HCT116 (cell line): ENCODE results near the gene NAGLU. TPM values are rescaled to one million over a fixed set of nuclear protein-coding genes. Genes with fewer than 3 reads are reported as not detected.

Source experiments
- ATAC-seq: fragments of 200-7000 bp; cut with Tn5 transposase; 2 replicates; pipeline ENCODE4 v1.9.1; 2020; ENCODE audit warnings: mild to moderate bottlenecking, moderate library complexity
- BruUV-seq: library from RNA; stranded (reverse); fragments of 400-500 nt; replicated peaks from 2 replicates; lab custom pipeline; 2021; lab: Mats Ljungman, UMichigan
- CTCF ChIA-PET: fragments of 300-600 bp; sonication (Branson Sonifier 250); formaldehyde crosslinking; loops from one replicate; lab custom pipeline; 2021; ENCODE audit warnings: antibody characterized with exemption; lab: Charles Lee
- POLR2A ChIA-PET: fragments of 300-600, 350-600 bp; sonication (Branson Sonifier 250); formaldehyde crosslinking; loops from one replicate; lab custom pipeline; 2021; ENCODE audit warnings: antibody characterized with exemption; lab: Charles Lee
- RAD21 ChIA-PET, 2 experiments: fragments of 300-600 bp; sonication (Branson Sonifier 250); formaldehyde crosslinking; loops; one replicate each; lab custom pipeline; 2023; ENCODE audit warnings: low total read pairs in 2 of 2; ENCODE audit not compliant: uncharacterized antibody in 2 of 2, unreplicated experiment in 2 of 2, low non-redundant PET in 1 of 2; lab: Charles Lee
- DNase-seq: peaks from one replicate; pipeline ENCODE4 v3.0.0-alpha.2; 2010; ENCODE audit warnings: low read depth, low spot score
- H2AFZ ChIP-seq: fragments of 200-600 bp; shearing (Covaris generic), sonication (generic); 2 replicates; pipeline ENCODE4 v1.6.1; 2017; ENCODE audit warnings: low read depth, mixed run types, mixed read lengths, antibody characterized with exemption, low read length; ENCODE audit not compliant: poor library complexity, severe bottlenecking
- H3K27ac ChIP-seq: 2 replicates; pipeline ENCODE4 v1.5.1; 2012; ENCODE audit warnings: low read depth, low read length
- H3K27me3 ChIP-seq: fragments of 200-600 bp; sonication (generic); 2 replicates; pipeline ENCODE4 v1.6.1; 2016; ENCODE audit warnings: mixed run types, low read length, mixed read lengths; ENCODE audit not compliant: insufficient read depth
- H3K36me3 ChIP-seq, 2 experiments: fragments of 200-500 bp in 1 of 2; fragments of 200-600 bp in 1 of 2; sonication (Bioruptor generic) in 1 of 2; sonication (generic) in 1 of 2; 2 replicates each; pipeline versions ENCODE4 v1.5.1 to v1.6.1; 2014 to 2016; ENCODE audit warnings: low read length in 2 of 2, inconsistent platforms in 1 of 2, mixed read lengths in 1 of 2, mixed run types in 1 of 2; ENCODE audit not compliant: insufficient read depth in 2 of 2, control insufficient read depth in 1 of 2
- H3K4me1 ChIP-seq, 2 experiments: fragments of 200-600 bp in 1 of 2; sonication (generic) in 1 of 2; 2 replicates each; pipeline versions ENCODE4 v1.5.1 to v1.6.1; 2012 to 2017; ENCODE audit warnings: low read length in 2 of 2, inconsistent platforms in 1 of 2, mild to moderate bottlenecking in 1 of 2, mixed read lengths in 1 of 2, mixed run types in 1 of 2, moderate library complexity in 1 of 2; ENCODE audit not compliant: insufficient read depth in 2 of 2, control insufficient read depth in 1 of 2
- H3K4me2 ChIP-seq: fragments of 200-600 bp; sonication (generic); 2 replicates; pipeline ENCODE4 v1.6.1; 2017; ENCODE audit warnings: mixed run types, low read length, mixed read lengths
- H3K4me3 ChIP-seq, 2 experiments: fragments of 200-600 bp in 1 of 2; sonication (generic) in 1 of 2; replicated peaks in 1 of 2; 2 replicates each; pipeline ENCODE4 v1.5.1; 2011 to 2016; ENCODE audit warnings: low read length in 2 of 2, control low read depth in 1 of 2, low read depth in 1 of 2, mild to moderate bottlenecking in 1 of 2, mixed read lengths in 1 of 2, mixed run types in 1 of 2
- H3K79me2 ChIP-seq: fragments of 200-600 bp; sonication (generic); 2 replicates; pipeline ENCODE4 v1.6.1; 2017; ENCODE audit warnings: mild to moderate bottlenecking, mixed run types, low read length, moderate library complexity, mixed read lengths; ENCODE audit not compliant: insufficient read depth
- H3K9ac ChIP-seq: fragments of 200-600 bp; sonication (generic); 2 replicates; pipeline ENCODE4 v1.6.1; 2016; ENCODE audit warnings: low read length, mixed read lengths
- H3K9me2 ChIP-seq: fragments of 200-600 bp; sonication (generic), shearing (Covaris generic); 2 replicates; pipeline ENCODE4 v1.6.1; 2017; ENCODE audit warnings: mixed run types, mild to moderate bottlenecking, moderate library complexity; ENCODE audit not compliant: insufficient read depth
- H3K9me3 ChIP-seq, 2 experiments: fragments of 200-500 bp in 1 of 2; fragments of 200-600 bp in 1 of 2; sonication (Bioruptor generic) in 1 of 2; sonication (generic) in 1 of 2; 2 replicates each; pipeline ENCODE4 v1.6.1; 2014 to 2017; ENCODE audit warnings: low read length in 2 of 2, mixed read lengths in 2 of 2, inconsistent platforms in 1 of 2, low read depth in 1 of 2, mild to moderate bottlenecking in 1 of 2, mixed run types in 1 of 2, moderate library complexity in 1 of 2; ENCODE audit not compliant: control insufficient read depth in 1 of 2, insufficient read depth in 1 of 2
- H4K20me1 ChIP-seq: fragments of 200-600 bp; sonication (generic), shearing (Covaris generic); 2 replicates; pipeline ENCODE4 v1.6.1; 2017; ENCODE audit warnings: mixed run types, mild to moderate bottlenecking, moderate library complexity; ENCODE audit not compliant: insufficient read depth
- ATF3 ChIP-seq: IDR thresholded peaks from 2 replicates; pipeline ENCODE4 v1.6.1; 2012
- FOSL1 ChIP-seq: IDR thresholded peaks from 2 replicates; pipeline ENCODE4 v1.6.1; 2012; ENCODE audit warnings: low read depth
- POLR2AphosphoS5 ChIP-seq: IDR thresholded peaks from 2 replicates; pipeline ENCODE4 v1.6.1; 2011; ENCODE audit warnings: mild to moderate bottlenecking, low read depth, low read length, moderate library complexity
- RAD21 ChIP-seq: IDR thresholded peaks from 2 replicates; pipeline ENCODE4 v1.6.1; 2012; ENCODE audit warnings: low read depth, mild to moderate bottlenecking
- intact Hi-C: fragments of 100-400 bp; cut with micrococcal nuclease; formaldehyde crosslinking; loops from 2 replicates; pipeline ENCODE4 v1.10.0; 2022
- total RNA-seq: library from RNA; stranded (reverse); gene quantifications from one replicate; pipeline ENCODE4 v1.2.1, GENCODE V29; 2021; ENCODE audit not compliant: unreplicated experiment

Gene NAGLU
- total RNA-seq, 1 experiment from 2014 or later: 17.7 TPM

DNA sequence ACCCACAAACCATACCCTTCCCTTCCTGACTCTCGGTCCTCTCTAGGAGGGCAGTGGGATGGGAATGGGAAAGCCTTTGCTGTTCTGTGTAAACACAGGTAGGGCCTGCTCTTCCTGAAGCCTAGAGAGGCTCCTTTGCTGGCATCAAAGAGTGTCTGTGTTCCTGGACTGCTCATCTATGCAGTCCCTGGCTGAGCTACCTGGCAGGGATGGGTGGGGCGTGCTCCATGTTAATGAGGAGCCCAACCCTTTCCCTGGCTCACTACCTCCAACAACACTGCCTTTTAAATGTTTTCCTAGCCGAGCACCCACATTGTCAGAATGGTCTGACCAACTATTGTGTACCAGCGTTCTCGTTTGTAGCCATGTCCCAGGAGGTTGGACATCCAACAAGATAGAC is 26.6 kb upstream of the NAGLU start:
- H3K36me3 ChIP-seq: peaks cover 9 to 20% of the 10 kb centered on the region in 2 experiments; a peak in 3 of 4 replicates

GRCh38 chr17:42509841-42510240 is 26.2 kb upstream of the NAGLU start:
- H3K9me2 ChIP-seq: no peaks in the 10 kb centered on the region
- H4K20me1 ChIP-seq: no peaks in the 10 kb centered on the region
- H3K9me3 ChIP-seq: no peaks in the 10 kb centered on the region
- H3K4me1 ChIP-seq: peaks cover 0 to 6% of the 10 kb centered on the region in 2 experiments; a peak in 1 of 4 replicates
- ChIA-PET CTCF (no interaction called here), RAD21 (no interaction called here), POLR2A (no interaction called here)
- H3K9ac ChIP-seq: no peak overlapping the region
- no peak overlapping the region for H3K27ac ChIP-seq
- no peak overlapping the region for H3K4me3 ChIP-seq
- H3K4me2 ChIP-seq: no peak overlapping the region
- ATAC-seq (no peak), DNase-seq (no peak)
- no TSS peak for BruUV-seq
- TF ChIP-seq FOSL1: no peak
- H3K79me2 ChIP-seq: no peaks in the 10 kb centered on the region
- peaks cover 9 to 20% of the 10 kb centered on the region in 2 experiments; a peak in 3 of 4 replicates for H3K36me3 ChIP-seq
- no peak overlapping the region for H2AFZ ChIP-seq
- no peaks in the 10 kb centered on the region for H3K27me3 ChIP-seq
- intact Hi-C loops: no loop called here

More for the DNA sequence above, 26.6 kb upstream of the NAGLU start:
- no peaks in the 10 kb centered on the region for H4K20me1 ChIP-seq
- H2AFZ ChIP-seq: no peak overlapping the region
- BruUV-seq: no TSS peak
- no peaks in the 10 kb centered on the region for H3K27me3 ChIP-seq
- ATAC-seq (no peak), DNase-seq (no peak)
- ChIA-PET POLR2A (no interaction called here), RAD21 (no interaction called here), CTCF (no interaction called here)
- no peak overlapping the region for H3K4me3 ChIP-seq
- H3K4me2 ChIP-seq: no peak overlapping the region
- no peak overlapping the region for H3K9ac ChIP-seq
- H3K79me2 ChIP-seq: no peaks in the 10 kb centered on the region
- intact Hi-C loops: no loop called here
- H3K9me2 ChIP-seq: no peaks in the 10 kb centered on the region
- H3K9me3 ChIP-seq: no peaks in the 10 kb centered on the region
- no peak for TF ChIP-seq RAD21
- TF ChIP-seq POLR2AphosphoS5: no peak
- no peak for TF ChIP-seq ATF3
- H3K4me1 ChIP-seq: peaks cover 0 to 6% of the 10 kb centered on the region in 2 experiments; a peak in 1 of 4 replicates
- no peak overlapping the region for H3K27ac ChIP-seq
